HG03342 (cell line): ENCODE data around the gene KCNK3.

ENCODE experiments used
- ATAC-seq: cut with Tn5 transposase; IDR thresholded peaks from one replicate; pipeline ENCODE4 v1.9.1; 2021; ENCODE audit warnings: mild to moderate bottlenecking, moderate library complexity; ENCODE audit not compliant: unreplicated experiment

KCNK3 gene

DNA sequence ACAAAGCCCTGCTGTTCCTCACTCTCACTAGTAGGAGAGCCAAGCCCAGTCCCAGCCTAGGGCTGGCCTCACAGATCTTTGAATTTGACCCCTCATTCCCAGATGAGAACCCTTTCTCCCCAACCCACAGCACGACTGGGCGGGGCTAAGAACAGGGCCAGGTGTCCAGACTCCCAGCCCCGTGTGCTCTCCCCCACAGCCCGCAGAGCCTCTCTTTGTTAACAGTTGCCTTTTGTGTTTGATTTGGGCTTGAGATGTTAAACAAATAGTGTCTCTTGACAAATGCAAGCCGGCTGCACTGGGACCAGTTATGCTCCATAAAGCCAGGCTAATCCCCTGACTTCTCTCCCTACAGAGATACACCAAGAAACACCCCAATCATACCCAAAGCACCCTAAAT lies 4.7 kb upstream of the KCNK3 start:
- ATAC-seq: no peak

DNA sequence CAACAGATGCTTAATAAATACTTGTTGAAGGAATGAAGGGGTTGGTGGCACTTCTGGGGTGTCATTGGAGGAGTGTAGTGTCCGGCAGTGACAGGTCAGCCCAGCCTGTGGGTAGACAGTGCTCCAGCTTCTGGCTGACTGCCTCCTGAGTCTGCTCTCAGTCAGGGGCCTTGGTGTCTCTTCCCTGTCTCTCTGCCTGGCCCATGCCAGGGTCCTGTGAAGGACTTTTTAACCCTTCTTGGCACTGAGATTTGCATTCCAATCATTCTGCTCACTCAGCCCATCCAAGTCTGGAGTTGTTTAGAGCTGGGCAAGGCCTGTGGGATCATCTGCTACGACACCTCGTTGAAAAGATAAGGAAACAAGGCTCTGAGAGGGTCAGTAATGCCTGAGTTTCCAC lies 1.4 kb upstream of the KCNK3 start:
- no peak for ATAC-seq

DNA sequence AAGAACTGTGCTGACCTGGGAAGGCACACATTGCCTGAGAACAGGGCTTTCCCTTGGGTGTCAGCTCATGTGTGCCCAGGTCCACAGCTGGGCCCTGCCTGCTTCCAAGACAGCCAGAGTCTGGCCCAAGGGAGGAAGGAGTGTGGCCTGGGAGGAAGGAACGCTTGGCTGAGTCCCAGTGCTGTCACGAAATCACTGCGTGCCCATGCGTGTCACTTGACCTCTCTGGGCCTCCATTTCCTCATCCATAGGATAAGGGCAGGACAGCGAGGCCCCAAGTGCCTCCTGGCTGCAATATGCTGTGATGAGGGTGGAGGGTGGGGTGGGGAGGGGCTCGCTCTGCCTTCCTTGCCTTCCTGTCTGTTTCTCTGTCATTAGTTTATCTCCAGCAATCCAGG lies 642 bp upstream of the KCNK3 start:
- ATAC-seq: no peak

DNA sequence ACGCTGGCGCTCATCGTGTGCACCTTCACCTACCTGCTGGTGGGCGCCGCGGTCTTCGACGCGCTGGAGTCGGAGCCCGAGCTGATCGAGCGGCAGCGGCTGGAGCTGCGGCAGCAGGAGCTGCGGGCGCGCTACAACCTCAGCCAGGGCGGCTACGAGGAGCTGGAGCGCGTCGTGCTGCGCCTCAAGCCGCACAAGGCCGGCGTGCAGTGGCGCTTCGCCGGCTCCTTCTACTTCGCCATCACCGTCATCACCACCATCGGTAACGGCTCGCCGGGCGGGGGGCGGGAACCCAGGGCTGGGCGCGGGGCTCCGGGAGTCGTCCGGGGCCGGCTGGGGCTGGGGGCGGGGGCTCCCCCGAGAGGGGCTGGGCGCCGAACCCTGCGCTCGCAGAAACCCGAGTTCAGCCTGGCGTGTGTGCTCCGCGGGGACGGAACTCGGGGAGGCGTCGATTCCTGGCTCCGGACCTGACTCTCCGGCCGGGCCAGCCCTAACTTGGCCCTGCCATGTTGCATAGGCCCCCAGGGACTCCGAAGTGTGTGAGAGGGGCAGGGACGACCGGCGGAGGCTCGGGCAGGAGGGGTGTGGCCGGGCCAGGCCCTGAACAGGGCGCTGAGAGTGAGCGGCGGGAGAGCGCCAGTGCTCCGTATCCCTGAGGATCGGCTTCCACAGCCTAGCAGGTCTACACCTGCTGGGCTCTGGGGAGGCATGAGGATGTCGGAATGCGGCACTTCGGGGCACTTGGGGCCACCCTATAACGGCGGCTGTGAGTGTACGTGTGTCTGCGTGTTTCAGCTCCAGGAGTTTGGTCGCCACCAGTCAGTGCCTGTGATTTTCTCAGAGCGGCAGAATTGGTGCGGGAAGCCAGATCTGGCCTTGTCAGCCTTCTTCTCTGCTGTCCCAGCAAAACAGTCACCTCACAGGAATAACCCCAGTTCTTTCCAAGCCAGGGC lies 651 bp downstream of the KCNK3 start:
- ATAC-seq: no peak

DNA sequence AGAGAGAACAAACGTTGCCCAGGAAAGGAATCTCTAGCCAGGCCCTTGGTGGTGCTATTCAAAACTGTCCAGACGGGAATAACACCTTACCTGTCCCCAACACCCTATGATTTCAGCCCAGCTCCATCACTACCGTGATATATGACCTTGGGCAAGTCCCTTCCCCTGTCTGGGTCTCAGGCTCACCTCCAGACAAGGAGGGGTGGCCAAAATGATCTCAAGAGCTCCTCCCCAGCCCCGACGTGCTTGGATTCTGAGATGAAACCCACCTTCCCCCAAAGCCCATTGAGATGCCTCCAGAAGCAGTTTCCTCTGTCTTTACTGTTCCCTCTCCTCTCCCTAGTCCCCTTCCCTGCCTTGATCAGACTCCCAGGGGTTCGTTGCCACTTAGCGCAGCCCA lies 1.5 kb downstream of the KCNK3 start:
- no peak for ATAC-seq

DNA sequence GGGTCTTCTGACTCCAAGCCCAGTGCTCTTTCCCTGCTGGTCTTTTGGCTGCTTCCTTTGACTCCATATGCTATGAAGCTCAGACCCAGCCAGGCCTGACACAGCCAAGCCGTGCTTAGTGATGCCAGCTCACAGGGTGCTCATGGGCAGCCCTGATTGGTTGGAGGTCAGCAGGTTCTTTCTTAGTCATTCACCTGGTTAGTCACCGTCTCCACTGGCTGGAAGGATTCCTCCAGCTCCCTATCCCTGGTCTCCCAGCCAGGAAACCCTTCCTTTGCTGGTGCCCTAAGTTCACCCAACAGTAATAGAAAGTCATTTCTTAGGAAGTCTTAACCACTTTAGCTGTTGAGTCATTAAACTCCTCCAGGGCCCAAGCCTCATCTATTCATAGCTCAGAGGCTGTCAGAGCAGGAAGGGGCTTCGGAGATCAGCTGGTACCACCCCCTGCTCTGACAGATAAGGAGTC lies 3.9 kb downstream of the KCNK3 start:
- no peak for ATAC-seq

DNA sequence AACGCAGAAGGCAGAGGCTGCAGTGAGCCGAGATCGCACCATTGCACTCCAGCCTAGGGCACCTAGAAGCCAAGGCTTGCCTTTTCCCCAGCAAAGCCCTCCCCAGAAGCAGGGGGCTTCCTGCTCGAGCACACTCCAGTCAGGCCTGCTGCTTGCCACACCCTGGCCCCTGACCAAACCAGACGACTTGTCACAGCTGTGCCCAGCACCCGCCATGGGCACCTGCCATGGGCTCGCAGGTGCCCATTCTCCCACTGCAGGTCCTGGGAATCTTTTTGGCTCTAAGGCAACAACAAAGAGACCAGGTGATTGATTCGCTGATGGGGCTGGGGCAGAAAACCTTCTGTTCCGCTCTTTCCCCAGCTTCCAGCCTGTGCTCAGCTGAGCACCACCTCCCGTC lies 4.9 kb downstream of the KCNK3 start:
- no peak for ATAC-seq

DNA sequence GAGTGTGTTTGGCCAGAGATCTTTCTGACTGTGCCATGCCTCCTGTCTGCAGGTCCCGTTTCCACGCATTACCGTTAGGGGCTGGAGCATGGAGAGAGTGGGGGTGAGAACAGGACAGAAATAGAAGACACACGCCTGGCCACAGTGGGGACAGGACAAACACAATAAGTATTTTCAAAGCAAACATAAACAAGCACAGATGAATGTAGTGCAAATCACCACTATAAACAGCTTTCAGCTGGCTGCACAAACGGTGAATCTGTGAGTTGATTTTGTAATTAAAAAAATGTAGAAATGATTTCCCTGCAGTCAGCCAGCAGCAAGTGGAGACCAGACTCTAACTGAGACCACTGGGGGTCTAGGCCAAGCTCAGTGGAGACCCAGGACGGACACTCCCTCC lies 6.8 kb downstream of the KCNK3 start:
- no peak for ATAC-seq

DNA sequence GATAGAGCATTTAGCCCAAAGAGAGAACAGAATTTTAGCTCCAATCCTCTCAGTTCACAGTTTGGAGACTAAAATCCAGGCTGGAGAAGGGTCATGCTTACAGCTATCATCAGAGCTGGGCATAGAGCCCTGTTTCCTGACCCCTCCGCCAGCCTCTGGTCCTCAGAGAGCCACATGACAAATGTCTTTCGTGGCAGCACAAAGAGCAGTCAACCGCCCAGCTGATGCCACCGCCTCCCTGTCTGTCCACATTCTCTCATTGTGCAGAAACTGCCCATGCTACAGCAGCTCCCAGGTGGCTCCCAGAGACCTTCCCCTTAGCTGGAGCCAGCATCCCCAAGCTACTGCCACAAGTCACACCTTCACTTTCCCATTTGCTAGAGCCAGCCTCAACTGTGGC lies 7.6 kb downstream of the KCNK3 start:
- ATAC-seq: no peak

DNA sequence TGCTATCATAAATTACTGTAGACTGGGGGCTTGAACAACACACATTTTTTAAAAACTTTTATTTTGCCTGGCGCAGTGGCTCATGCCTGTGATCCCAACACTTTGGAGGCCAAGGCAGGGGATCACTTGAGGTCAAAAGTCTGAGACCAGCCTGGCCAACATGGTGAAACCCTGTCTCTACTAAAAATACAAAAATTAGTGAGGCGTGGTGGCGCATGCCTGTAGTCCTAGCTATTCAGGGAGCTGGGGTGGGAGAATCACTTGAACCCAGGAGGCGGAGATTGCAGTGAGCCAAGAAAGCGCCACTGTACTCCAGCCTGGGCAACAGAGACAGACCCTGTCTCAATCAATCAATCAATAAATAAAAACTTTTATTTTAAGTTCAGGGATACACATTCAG lies 9.1 kb downstream of the KCNK3 start:
- ATAC-seq: no peak

DNA sequence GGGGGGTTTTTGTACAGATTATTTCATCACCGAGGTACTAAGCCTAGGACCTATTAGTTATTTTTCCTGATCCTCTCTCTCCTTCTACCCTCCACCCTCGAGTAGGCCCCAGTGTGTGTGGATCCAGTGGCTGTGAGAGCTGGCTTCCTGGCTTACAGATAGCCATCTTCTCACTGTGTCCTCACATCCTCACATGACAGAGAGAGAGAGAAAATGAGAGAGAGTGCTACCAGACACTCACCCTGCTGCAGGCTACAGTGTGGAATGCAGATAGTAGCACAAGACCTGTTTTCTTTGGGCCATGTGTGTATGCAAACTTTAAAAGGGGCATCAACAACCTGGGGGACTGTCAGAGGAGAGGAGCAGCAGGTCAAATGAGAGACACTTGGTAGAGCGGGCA lies 9.5 kb downstream of the KCNK3 start:
- no peak for ATAC-seq

DNA sequence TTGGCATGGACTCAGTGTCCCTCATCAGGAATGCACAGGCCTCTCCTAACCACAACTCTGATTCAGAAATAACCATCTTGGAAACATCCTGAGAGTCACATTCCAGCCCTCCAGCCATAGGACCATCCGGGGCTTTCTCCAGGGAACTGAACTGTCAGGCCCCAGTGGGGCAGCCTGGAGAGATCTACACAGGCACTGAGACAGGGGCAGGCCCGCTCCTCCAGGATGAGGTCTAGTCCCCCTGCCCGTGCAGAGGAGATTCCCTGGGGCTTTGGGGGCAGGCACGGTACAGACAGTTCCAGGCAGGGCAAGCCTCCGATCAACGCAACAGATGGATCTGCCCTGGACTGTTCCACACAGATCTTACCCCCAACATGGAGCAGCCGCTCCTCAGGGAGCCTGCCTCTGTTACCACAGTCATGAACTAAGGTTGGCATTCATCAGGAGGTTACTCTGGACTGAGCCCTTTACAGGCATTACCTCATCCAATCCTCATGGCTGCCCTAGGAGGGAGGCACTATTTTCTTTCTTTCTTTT lies 12.0 kb downstream of the KCNK3 start:
- ATAC-seq: no peak

DNA sequence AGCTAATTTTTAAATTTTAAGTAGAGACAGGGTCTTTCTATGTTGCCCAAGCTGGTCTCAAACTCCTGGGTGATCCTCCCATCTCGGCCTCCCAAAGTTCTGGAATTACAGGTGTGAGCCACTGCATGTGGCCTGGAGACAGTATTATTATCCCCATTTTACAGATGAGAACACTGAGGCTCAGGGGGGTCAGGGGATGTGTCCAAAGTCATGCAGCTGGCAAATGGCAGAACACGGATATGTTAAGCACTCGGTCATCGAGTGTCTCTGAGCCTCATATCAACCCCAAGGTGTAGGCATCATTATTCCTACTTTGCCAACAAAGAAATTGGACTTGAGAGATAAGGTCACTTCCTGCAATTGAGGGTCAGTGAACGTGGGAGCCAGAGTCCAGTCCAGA lies 12.6 kb downstream of the KCNK3 start:
- ATAC-seq: no peak

DNA sequence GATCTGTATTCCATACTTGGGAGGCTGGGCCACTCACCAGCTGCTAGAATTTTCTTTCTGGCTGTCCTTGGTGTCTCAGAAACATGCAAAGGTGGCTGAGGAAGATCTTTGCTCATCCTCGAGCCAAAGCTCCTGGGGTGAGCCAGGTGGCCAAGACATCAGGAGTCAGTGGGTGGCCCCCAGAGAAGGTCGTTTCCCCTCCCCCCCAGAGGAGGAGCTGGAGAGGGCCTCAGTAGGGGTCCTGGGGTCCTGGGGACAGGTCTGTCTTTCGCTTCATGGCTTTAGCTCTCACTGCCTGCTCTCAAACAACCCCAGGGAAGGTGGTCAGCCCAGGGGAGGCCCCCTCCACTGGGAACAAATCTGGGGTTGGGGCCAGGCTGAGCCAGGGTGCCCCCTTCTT lies 13.6 kb downstream of the KCNK3 start:
- no peak for ATAC-seq

DNA sequence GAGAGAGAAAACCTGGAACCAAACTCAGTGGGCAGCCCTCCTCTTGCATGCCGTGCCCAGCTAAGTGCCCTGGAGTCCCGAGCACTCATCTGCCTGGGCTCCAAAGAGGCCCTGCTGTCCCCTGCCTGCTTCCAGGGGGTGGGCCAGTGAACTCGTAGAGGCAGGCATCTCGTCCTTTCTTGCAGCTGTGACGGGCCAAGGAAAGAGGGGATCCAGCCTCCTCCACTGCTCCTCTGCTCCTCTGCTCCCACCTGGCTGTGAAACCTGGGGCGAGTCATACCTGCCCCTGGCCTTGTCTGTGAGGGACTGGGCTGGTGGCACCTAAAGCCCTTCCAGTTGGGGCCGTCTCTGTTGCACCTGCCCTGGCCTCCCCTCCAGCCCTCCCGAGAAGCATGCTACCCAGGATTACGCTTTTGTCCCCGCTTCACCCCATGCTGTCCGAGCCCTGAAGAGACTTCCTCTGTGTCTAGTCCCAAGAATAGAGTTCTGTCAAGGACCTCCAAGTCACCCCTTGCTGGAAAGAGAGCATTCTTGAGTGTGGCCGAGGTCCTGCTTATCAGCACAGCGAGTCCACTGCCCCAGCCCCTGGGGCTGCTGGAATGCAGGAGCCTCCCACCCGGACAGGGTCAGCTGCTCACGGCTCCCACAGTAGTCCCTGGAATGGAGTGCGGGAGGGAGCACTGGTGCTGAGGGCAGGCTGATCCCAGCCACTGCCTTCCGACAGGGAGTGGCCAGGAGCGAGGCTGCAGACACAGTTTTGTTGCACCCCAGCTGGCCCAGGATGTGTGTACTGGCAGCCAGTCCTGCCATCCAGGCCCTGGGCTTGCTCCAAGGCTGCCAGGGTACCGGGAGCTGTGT lies 14.3 kb downstream of the KCNK3 start:
- no peak for ATAC-seq

DNA sequence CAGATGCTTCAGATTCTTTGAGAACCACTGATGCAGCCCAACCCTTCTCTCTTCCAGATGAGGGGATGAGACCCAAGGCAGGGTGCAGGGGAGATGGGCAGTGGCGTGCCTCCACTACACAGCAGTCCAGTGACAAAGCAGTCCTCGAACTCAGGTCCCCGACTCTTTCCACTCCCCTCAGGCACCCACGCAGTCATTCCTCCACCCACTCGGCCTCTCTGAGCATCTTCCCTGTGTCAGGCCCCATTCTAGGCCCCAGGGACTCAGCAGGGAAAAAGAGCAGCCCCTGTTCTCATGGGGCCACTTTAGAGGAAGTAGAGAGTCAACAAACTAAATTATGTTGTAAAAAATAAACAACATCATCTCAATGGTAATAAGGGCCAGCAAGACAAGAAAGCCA lies 15.2 kb downstream of the KCNK3 start:
- ATAC-seq: no peak

DNA sequence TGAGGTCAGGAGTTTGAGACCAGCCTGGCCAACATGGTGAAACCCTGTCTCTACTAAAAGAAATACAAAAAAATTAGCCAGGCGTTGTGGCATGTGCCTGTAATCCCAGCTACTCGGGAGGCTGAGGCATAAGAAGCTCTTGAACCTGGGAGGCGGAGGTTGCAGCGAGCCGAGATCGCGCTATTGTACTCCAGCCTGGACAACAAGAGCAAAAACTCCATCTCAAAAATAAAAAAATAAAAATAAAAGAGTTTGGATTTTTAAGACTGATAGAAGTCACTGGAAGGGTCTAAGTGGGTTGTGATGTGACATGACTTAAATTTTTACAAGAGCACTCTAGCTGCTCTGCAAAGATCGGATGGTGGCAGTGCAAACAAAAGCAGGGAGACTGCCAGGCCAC lies 15.9 kb downstream of the KCNK3 start:
- ATAC-seq: no peak

DNA sequence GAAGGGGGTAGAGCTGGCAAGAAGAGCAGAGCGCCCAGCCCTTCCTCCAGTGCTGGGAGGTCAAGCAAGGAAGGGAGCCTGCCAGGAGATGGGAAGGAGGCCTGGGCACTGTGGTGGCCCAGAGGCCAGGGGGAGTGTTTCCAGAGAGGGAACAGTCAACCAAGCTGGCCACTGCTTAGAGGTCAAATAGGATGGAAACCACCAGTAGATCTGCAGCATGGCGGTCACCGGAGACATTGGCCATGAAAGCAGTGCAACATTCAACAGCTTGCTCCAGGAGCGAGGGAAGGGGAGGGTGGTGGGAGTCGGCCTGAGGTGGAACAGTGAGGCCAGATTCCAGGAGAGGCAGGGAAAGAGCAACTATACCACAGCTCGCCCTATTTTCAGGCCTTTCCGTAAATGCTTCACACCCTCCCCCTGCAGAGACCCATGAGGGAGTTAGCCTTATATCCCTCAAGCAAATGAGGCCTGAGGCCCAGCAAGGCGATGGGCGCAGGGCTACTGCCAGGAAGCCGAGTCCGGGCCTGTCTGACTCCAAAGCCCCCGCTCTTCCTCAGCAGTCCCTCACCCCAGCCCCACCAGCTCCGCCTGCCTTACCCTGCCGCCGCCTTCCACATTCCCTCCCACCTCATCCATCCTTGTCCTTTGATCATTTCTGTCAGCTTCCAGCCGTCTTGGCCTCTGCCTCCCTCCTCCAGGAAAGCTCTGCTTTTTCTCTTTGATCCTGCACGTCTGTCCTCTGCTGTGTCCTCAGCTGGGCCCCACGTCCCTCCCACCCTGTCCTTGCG lies 17.0 kb downstream of the KCNK3 start:
- ATAC-seq: no peak

DNA sequence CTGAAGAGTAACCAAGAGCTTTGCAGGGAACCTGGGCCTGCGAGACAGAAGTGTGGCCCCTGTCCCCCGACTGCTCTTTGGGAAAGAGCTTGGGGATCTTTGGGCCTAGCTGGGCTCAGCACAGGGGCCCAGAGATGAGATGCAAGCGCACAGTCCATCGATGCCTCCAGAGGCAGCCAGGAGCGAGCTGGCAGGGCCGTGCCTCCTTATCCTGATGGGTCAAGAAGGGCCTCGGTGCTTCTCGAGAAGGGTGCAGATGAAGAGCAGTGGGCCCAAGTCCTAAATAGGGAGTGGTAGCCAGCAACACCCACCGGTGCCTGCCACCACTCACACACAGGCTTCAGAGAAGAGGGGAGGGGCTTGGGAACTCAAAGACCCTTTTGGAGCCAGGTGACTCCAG lies 17.6 kb downstream of the KCNK3 start:
- ATAC-seq: no peak

DNA sequence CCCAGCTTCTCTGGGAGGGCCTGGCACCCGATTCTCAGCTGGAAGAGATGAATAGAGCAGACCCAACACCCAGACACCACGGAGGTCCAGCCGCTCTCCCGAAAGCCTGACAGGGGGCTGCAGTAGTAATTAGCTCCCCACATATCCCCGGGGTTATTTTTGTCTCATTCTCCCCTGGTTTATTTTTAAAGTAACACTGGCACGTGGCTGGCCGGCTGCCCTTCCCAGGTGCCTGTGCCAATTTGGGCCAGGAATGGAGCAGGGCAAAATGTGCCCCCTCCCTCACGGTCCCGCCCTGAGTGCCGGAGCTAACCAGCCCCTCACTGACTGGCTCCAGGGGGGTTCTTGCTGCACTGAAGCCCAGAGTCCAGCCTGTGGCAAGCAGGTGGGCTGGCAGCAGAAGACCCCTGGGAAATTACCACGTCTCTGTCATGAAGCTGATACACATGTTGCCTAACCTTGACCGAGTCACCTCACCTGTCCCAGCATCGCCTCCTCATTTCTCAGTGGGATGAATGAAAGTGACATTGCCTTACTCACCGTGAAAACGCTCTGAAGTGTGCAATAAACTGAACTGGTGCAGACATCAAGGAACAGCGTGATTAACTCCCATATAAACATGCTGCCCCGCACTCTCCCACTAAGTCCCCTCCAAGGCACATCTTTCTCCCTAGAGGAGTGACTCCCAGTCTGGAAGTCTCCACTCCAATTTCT lies 18.4 kb downstream of the KCNK3 start:
- ATAC-seq: no peak
